A172 (cell line): ENCODE measurements around the gene RDH11. TPM values are rescaled to one million over a fixed set of nuclear protein-coding genes. Genes with fewer than 3 reads are reported as not detected.
"Not testable (repeated sequence)": the region's sequence is repeated elsewhere in the genome, so short reads cannot be mapped to it uniquely, and the experiment has no call there.

Experiments
- DNase-seq: peaks from one replicate; pipeline ENCODE4 v3.0.0-alpha.2; 2015; ENCODE audit warnings: low spot score
- total RNA-seq: library from RNA; depleted of rRNA; stranded (reverse); fragments of >200 nt; shearing (Covaris generic); gene quantifications from 2 replicates; pipeline ENCODE4 v1.2.3, GENCODE V29; 2014; rRNA removed

Gene RDH11, protein sequence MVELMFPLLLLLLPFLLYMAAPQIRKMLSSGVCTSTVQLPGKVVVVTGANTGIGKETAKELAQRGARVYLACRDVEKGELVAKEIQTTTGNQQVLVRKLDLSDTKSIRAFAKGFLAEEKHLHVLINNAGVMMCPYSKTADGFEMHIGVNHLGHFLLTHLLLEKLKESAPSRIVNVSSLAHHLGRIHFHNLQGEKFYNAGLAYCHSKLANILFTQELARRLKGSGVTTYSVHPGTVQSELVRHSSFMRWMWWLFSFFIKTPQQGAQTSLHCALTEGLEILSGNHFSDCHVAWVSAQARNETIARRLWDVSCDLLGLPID
- 44.1 and 45.8 TPM in 2 replicates for total RNA-seq

DNA sequence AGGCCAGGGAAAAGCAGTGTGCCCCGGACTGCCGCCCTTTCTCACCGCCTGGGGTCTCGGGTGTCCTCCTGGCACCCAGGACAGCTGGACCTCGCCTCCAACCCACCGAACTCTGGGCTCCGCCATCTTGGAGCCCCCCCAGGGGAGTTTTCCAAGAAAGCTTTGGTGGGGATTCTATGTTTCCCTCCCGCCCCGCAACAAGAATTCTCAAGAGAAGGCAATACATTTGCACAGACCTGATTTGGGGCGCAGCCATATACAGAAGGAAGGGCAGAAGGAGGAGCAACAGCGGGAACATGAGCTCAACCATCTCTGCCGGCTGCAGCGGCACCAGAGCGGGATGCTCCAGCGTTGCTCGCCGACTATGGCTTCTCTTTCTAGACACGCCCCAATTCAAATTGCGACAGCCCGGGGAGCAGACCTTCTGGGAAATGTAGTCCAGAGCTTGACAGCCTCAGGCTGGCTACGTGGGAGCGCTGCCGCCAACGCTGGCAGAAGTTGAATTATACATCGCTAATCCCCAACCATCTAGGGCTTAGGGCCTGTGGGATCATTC, at the start of gene RDH11:
Gene RDH11 (minus strand): TSS at position 371 of the 556 bp plus-strand sequence. CDS start 61 bp downstream, at position 310.
- DNase-seq: peak; percentile 77

DNA sequence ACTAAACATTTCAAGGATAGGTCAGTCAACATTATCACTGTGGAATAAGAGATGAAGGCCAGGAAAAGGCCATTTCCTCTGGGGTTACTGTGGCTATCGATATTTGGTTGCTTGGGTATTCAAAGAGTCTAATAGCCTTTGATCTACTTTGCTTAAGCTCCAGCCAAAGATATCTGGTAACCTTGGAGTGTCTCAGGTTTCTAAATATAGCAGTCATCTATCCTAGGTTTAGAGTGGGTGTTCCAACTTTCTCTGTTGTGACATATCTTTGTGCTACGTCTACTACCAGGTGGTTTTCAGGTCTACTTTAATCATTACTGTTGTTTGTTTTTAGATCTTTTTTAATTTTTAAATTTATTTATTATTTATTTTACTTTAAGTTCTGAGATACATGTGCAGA, 48.5 kb upstream of the RDH11 start:
- no peak for DNase-seq

GRCh38 chr14:67738740-67739504, 43.4 kb upstream of the RDH11 start:
- DNase-seq: peak; percentile 85

DNA sequence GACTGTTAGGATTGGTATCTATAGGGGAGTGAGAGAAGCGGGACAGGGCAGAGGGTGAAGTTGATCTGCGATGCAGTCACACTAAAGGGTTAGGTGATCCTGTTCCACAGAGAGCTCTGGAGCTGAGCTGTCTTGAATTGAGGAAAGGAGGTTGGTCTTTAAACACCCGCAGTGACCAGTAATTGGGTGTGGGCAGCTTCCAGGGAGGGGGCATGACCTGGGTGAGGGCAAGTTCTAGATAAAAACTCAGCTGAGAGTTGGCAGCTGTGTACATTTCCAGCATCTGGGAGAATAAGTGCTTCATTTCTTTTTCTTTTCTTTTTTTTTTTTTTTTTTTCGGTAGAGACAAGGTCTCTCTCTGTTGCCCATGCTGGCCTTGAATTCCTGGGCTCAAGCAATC, 41.2 kb upstream of the RDH11 start:
- no peak for DNase-seq

- DNase-seq: no peak
These were observed 40.0 kb upstream of the RDH11 start for GRCh38 chr14:67735336-67736147.

GRCh38 chr14:67734675-67735074, 39.1 kb upstream of the RDH11 start:
- DNase-seq: no peak

DNA sequence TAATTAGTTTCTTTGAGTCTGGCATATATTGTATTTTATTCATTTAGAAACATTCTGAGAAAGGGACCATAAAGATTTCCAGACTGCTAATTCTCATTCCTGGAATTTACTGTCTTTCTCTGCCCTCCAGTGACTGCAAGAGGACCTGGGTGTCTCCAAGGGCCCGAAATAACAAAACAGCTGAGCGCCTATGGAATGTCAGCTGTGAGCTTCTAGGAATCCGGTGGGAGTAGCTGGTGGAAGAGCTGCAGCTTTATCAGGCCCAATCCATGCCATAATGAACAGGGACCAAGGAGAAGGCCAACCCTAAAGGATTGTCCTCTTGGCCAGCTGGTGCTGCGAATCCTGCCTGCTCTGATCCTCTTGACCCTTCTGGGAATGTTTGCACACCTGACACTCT, 38.1 kb upstream of the RDH11 start:
- no peak for DNase-seq

DNA sequence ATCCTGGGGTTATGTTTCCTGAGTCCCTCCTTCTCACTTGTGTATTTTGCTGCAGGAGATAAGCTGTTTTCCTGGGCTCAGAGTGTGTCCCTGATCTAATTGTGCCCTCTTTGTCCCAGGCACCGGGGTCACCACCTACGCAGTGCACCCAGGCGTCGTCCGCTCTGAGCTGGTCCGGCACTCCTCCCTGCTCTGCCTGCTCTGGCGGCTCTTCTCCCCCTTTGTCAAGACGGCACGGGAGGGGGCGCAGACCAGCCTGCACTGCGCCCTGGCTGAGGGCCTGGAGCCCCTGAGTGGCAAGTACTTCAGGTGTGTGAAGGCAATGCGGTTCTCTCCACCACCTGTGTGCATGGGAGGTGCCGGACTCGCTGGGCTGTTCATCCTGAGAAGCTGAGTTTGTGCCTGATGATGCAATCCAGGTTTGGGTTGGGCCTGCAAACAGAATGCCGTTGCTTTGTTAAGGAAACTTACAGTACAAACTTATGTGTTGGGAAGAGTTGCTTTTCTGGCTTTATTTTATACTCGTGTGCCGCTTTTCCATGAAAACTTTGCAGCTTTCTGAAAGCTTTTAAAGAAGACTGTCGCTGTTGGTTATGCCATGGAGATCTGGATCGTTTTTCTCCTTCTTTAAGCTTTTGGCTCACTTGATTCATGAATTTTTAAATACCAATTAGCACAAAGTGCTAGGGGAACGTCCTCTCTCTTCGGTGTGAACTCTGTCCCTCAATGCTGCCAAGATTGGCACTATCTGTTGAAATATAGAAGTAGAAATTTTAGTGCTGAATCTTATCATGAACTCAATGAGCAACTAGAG, 33.7 kb upstream of the RDH11 start:
- DNase-seq: no peak

- no peak for DNase-seq
These were observed 32.7 kb upstream of the RDH11 start for GRCh38 chr14:67728258-67728657.

GRCh38 chr14:67727361-67727760, 31.8 kb upstream of the RDH11 start:
- DNase-seq: no peak

- no peak for DNase-seq
These were observed 29.6 kb upstream of the RDH11 start for GRCh38 chr14:67725171-67725570.

- no peak for DNase-seq
These were observed 26.7 kb upstream of the RDH11 start for GRCh38 chr14:67722293-67722692.

DNA sequence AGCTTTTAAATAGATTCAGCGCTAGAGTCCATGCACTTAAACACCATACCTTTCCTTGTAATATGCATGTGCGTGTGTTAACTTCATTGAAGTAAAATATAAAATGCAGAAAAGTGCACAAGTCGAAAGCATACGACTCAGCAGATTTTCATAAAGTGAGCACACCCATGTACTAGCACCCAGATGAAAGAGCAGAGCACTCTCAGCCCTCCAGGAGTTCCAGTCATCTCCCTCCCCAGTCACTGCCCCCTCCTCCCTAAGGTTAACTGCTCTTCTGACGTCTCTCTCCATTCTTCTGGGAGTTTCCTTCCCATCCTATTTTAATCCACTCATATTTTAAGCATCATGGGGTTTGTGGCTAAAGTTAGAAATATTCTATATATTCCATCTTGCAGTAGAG, 26.3 kb upstream of the RDH11 start:
- no peak for DNase-seq

DNA sequence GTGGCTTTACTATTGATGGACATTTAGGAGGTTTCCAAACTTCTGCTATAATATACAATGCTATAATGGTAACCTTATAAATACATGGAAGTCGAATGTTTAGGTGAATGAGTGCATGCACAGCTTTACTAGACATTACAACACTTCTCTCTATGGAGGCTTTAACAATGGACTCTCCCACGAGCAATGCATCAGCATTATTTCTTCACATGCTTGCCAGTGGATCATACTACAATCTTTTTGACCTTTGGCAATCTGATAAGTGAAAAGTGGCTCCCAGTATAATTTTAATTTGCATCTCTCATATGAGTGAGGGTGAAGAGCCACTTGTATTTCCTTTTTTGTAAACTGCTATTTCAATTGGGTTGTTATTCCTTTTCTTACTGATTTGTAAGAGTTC, 24.3 kb upstream of the RDH11 start:
- no peak for DNase-seq

GRCh38 chr14:67719385-67719784, 23.8 kb upstream of the RDH11 start:
- DNase-seq: not testable (repeated sequence)

DNA sequence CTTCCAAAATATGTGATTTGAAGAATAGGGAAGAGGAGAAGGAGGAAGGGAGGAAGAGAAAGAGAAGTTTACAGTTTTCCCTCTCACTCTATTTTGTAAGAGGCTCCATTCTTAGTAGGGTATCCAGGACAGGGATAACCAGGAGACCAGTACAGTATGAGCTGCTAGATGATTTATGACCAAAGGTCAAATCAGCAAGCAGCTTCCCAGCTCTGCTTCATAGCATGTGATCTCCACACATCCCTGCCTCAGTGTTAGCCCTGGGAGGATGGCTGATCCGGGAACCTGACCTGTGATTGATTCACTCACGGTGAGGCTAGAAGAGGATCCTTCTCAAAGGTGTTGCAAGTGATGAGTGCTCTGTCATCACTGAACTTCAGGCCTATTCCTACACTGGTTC, 22.7 kb upstream of the RDH11 start:
- DNase-seq: no peak

DNA sequence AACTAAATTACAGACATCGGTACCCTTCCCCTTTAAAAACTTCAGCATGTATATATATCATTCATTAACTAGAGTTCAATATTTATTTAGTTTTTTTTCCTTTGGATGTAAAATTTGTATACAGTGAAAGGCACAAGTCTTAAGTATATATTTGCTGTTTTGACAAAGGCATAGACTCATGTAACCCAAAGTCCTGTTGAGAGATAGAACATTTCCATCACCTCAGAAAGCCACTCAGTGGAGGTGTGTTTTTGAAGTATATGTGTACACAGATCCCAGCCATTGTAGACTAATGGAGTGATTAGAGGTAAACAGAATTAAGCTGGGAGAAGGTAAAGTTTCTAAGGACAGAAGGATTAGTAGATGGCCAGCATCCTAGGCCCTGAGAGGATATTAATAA, 21.5 kb upstream of the RDH11 start:
- no peak for DNase-seq

DNA sequence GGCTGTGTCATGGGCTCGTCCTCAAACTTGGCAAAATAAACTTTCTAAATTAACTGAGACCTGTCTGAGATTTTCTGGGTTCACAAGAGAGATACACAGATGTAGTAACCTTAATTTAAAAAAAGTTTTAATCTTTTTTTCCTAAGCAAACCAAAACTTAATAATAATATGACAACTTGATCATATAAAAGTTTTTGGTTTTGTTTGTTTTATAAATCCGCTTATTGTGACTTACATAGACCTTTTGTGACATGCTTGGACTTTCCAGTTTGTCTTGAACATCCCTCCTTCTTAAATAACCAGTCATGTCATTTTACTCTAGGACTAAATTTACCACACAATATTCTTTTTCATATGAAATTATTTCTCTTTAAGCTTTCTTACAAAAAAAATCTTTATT, 14.6 kb upstream of the RDH11 start:
- no peak for DNase-seq

- not testable (repeated sequence) for DNase-seq
These were observed 14.2 kb upstream of the RDH11 start for GRCh38 chr14:67709796-67710195.

GRCh38 chr14:67709346-67709745, 13.8 kb upstream of the RDH11 start:
- DNase-seq: not testable (repeated sequence)

DNA sequence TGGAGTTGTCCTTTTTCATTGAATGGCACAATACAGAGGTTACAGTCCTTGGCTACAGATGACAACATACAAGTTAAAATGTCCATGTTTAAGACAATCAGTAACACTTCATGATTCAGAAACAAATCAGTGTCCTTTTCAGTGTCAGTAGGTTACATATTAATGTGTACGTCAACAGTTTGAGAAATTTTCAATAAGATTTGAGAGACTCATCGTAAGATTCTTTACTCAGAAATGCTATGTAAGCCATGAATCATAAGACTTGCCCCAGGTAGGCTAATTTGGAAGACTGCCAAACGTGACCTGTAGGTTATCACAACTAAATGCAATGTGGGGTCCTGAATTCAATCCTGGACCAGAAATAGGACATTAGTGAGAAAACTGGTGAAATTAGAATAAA, 9.6 kb upstream of the RDH11 start:
- DNase-seq: no peak
